IMR-90 (cell line): ENCODE measurements around the gene ZNF362.

ENCODE experiments used
- BHLHE40 ChIP-seq: fragments of 150-350 bp; IDR thresholded peaks from 2 replicates; pipeline ENCODE4 v1.6.1; 2016; ENCODE audit warnings: mild to moderate bottlenecking, low read depth, low read length
- CEBPB ChIP-seq: IDR thresholded peaks from 2 replicates; pipeline ENCODE4 v1.6.1; 2012; ENCODE audit warnings: low read depth, low read length, improper control_type of control experiment
- CTCF ChIP-seq: conservative IDR thresholded peaks from 2 replicates; pipeline ENCODE4 v1.5.1; 2012; ENCODE audit warnings: mild to moderate bottlenecking, low read depth, low read length, improper control_type of control experiment
- FOS ChIP-seq: fragments of 150-350 bp; IDR thresholded peaks from 2 replicates; pipeline ENCODE4 v1.6.1; 2016; ENCODE audit warnings: low read depth, low read length
- MAFK ChIP-seq: IDR thresholded peaks from 2 replicates; pipeline ENCODE4 v1.6.1; 2012; ENCODE audit warnings: low read depth, low read length, improper control_type of control experiment
- MAZ ChIP-seq: IDR thresholded peaks from 2 replicates; pipeline ENCODE4 v1.6.1; 2012; ENCODE audit warnings: low read depth, mild to moderate bottlenecking, low read length, improper control_type of control experiment, moderate library complexity, borderline replicate concordance
- MXI1 ChIP-seq: IDR thresholded peaks from 2 replicates; pipeline ENCODE4 v1.6.1; 2012; ENCODE audit warnings: low read depth, mild to moderate bottlenecking, low read length, moderate library complexity, borderline replicate concordance
- POLR2A ChIP-seq: IDR thresholded peaks from 2 replicates; pipeline ENCODE4 v1.6.1; 2012; ENCODE audit warnings: mild to moderate bottlenecking, low read depth, low read length
- RFX5 ChIP-seq: IDR thresholded peaks from 2 replicates; pipeline ENCODE4 v1.8.0; 2012; ENCODE audit warnings: low read depth, mild to moderate bottlenecking, low read length, moderate library complexity
- USF2 ChIP-seq: fragments of 150-350 bp; IDR thresholded peaks from 2 replicates; pipeline ENCODE4 v1.6.1; 2017; ENCODE audit warnings: mild to moderate bottlenecking, antibody characterized with exemption, low read length, low read depth
- TF ChIP-seq, protein P1 (sequence below): fragments of 150-350 bp; IDR thresholded peaks from 2 replicates; pipeline ENCODE4 v1.6.1; 2016; ENCODE audit warnings: low read depth, mild to moderate bottlenecking, low read length, moderate library complexity, borderline replicate concordance

GRCh38 chr1:33316601-33317000, 60.3 kb downstream of the ZNF362 start:
- TF ChIP-seq CTCF (no peak), BHLHE40 (no peak), MXI1 (no peak), FOS (no peak), POLR2A (no peak), RFX5 (no peak), CEBPB (no peak), USF2 (no peak), MAFK (no peak), MAZ (no peak)
- TF ChIP-seq, protein P1, sequence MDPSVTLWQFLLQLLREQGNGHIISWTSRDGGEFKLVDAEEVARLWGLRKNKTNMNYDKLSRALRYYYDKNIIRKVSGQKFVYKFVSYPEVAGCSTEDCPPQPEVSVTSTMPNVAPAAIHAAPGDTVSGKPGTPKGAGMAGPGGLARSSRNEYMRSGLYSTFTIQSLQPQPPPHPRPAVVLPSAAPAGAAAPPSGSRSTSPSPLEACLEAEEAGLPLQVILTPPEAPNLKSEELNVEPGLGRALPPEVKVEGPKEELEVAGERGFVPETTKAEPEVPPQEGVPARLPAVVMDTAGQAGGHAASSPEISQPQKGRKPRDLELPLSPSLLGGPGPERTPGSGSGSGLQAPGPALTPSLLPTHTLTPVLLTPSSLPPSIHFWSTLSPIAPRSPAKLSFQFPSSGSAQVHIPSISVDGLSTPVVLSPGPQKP, result no peak
